NT2/D1 (cell line): ENCODE results near the gene PLA2G12B.

Source experiments
- SUZ12 ChIP-seq: IDR thresholded peaks from 2 replicates; pipeline ENCODE4 v1.6.1; 2011; ENCODE audit not compliant: insufficient read length, insufficient read depth; ENCODE audit errors: extremely low read depth
- YY1 ChIP-seq: IDR thresholded peaks from 2 replicates; pipeline ENCODE4 v1.6.1; 2011; ENCODE audit not compliant: insufficient read length, insufficient read depth
- ZNF274 ChIP-seq: IDR thresholded peaks from 2 replicates; pipeline ENCODE4 v1.6.1; 2011; ENCODE audit warnings: mild to moderate bottlenecking, low read depth, low read length

DNA sequence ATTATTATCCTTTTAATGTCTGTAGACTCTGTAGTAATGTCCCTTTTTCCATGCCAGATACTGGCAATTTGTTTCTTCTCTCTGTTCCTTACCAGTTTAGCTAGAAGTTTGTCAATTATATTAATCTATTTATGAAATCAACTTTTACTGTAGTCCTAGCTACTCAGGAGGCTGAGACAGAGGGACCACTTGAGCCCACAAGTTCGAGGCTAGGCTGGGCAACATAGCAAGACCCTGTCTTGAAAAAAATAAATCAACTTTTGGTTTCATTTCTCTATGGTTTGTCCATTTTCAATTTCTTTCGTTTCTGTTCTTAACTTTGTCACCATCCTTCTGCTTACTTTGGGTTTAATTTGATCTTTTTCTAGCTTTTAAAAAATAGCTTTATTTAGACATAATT is 42.5 kb upstream of the PLA2G12B start:
- no peak for TF ChIP-seq YY1
- TF ChIP-seq SUZ12, result no peak
- TF ChIP-seq ZNF274, result no peak
